WERI-Rb-1 (cell line): ENCODE data around the gene ZDHHC5.
"Not testable (repeated sequence)": the region's sequence is repeated elsewhere in the genome, so short reads cannot be mapped to it uniquely, and the experiment has no call there.

ENCODE experiments used
- DNase-seq: peaks from one replicate; pipeline ENCODE4 v3.0.0-alpha.2; 2020
- H3K27ac ChIP-seq: fragments of 250-450 bp; sonication (Bioruptor Pico); 2 replicates; pipeline ENCODE4 v1.5.1; 2020; ENCODE audit warnings: mild to moderate bottlenecking, moderate library complexity
- H3K27me3 ChIP-seq: fragments of 250-450 bp; sonication (Bioruptor Pico); 2 replicates; pipeline ENCODE4 v1.5.1; 2021; ENCODE audit warnings: mild to moderate bottlenecking, low read depth, moderate library complexity; ENCODE audit not compliant: insufficient read depth, severe bottlenecking
- H3K36me3 ChIP-seq: fragments of 250-450 bp; sonication (Bioruptor Pico); 2 replicates; pipeline ENCODE4 v1.5.1; 2020; ENCODE audit warnings: mild to moderate bottlenecking, moderate library complexity
- H3K4me3 ChIP-seq: 2 replicates; pipeline ENCODE4 v1.5.1; 2011; ENCODE audit warnings: low read depth, mild to moderate bottlenecking, control low read depth, low read length
- H3K9me3 ChIP-seq: fragments of 250-450 bp; sonication (Bioruptor Pico); 2 replicates; pipeline ENCODE4 v1.5.1; 2021; ENCODE audit warnings: mild to moderate bottlenecking, moderate library complexity; ENCODE audit not compliant: severe bottlenecking
- TF ChIP-seq, protein P1 (sequence below): IDR thresholded peaks from 2 replicates; pipeline ENCODE4 v1.5.1; 2011; ENCODE audit warnings: low read depth, mild to moderate bottlenecking, control low read depth, inconsistent platforms, low read length

The ZDHHC5 gene

DNA sequence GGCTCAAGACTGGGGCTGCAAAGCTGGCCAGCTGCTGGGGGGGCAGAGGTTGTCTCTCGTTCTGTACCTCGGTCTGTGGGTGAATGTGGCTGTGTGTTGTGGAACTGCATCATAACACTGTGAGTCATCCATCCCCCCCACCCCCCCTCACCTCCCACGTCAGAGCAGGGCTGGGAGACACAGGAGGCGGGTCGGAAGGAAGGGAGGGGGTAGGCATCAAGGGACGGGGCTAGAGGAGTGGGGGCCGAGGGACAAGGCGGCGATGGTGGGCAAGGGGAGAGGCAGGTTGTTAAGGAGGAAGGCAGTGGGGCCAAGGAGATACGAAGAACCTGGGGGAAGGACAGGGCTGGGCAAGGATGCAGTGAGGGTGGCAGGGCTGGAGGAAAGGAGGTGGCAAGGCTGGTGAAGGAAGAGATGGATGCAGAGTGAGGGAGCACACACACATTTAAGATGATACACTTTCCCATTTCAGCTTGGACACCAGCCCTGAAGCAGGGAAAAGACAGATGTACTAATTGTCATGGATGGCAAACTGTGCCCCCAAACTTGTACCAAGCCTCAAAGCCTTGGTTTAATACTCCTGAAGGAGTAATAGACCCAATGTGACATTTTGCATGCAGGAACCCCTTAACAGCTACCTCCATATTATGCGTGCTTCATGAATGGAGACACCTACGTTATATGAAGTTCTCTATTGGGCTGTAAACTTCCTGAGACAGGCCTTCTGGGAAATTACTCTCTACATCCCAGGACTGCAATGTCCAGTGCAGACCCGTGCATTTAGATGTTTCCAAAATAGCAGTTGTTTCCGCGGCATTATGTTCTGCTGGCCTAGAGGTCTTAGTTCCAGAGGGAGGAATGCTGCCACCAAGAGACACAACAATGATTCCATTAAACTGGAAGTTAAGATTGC, 17.8 kb upstream of the ZDHHC5 start, which contains the start of gene YPEL4:
TSS of gene YPEL4 (minus strand) at position 87 of the 913 bp plus-strand sequence. CDS start 2,805 bp downstream, outside the sequence.
- no peaks in the 10 kb centered on the region for H3K36me3 ChIP-seq
- H3K4me3 ChIP-seq: peak within 1 kb of the TSS; percentile 16
- TF ChIP-seq, protein P1, sequence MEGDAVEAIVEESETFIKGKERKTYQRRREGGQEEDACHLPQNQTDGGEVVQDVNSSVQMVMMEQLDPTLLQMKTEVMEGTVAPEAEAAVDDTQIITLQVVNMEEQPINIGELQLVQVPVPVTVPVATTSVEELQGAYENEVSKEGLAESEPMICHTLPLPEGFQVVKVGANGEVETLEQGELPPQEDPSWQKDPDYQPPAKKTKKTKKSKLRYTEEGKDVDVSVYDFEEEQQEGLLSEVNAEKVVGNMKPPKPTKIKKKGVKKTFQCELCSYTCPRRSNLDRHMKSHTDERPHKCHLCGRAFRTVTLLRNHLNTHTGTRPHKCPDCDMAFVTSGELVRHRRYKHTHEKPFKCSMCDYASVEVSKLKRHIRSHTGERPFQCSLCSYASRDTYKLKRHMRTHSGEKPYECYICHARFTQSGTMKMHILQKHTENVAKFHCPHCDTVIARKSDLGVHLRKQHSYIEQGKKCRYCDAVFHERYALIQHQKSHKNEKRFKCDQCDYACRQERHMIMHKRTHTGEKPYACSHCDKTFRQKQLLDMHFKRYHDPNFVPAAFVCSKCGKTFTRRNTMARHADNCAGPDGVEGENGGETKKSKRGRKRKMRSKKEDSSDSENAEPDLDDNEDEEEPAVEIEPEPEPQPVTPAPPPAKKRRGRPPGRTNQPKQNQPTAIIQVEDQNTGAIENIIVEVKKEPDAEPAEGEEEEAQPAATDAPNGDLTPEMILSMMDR: no peak
- no peak within 1 kb of the TSS for H3K27ac ChIP-seq
- H3K9me3 ChIP-seq: no peaks in the 10 kb centered on the region
- peaks cover 39% of the 10 kb centered on the region for H3K27me3 ChIP-seq
- no peak for DNase-seq

DNA sequence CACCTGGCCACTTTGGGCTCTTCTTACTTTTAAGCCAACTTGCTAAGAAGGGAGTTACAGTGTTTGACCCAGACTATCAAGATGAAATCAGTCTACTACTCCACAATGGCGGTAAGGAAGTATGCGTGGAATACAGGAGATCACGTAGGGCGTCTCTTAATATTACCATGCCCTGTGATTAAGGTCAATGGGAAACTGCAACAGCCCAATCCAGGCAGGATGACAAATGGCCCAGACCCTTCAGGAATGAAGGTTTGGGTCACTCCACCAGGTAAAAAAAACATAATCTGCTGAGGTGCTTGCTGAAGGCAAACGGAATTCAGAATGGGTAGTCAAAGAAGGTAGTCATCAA, 17.2 kb upstream of the ZDHHC5 start:
- TF ChIP-seq, protein P1: no peak
- Histone ChIP-seq H3K27ac (no peak overlapping the region), H3K4me3 (no peak overlapping the region), H3K27me3 (peaks cover 37% of the 10 kb centered on the region), H3K36me3 (no peaks in the 10 kb centered on the region), H3K9me3 (no peaks in the 10 kb centered on the region)
- no peak for DNase-seq

DNA sequence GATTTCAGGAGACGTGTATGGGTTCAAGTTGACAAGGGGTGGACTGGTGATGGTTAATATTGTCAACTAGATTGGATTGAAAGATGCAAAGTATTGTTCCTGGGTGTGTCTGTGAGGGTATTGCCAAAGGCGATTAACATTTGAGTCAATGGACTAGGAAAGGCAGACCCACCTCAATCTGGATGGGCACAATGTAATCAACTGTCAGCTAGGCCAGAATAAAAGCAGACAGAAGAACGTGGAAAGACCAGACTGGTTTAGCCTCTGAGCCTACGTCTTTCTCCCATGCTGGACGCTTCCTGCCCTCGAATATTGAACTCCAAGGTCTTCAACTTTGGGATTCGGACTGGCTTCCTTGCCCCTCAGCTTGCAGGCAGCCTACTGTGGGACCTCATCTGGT, 16.5 kb upstream of the ZDHHC5 start:
- TF ChIP-seq, protein P1: no peak
- H3K36me3 ChIP-seq: no peaks in the 10 kb centered on the region
- H3K27ac ChIP-seq: no peak overlapping the region
- no peak for DNase-seq
- no peaks in the 10 kb centered on the region for H3K9me3 ChIP-seq
- H3K27me3 ChIP-seq: peaks cover 37% of the 10 kb centered on the region
- H3K4me3 ChIP-seq: no peak overlapping the region

GRCh38 chr11:57652230-57652629, 15.7 kb upstream of the ZDHHC5 start:
- H3K4me3 ChIP-seq, H3K27ac ChIP-seq, DNase-seq, H3K9me3 ChIP-seq, H3K36me3 ChIP-seq: not testable (repeated sequence)
- H3K27me3 ChIP-seq: peaks cover 29% of the 10 kb centered on the region

- no peak overlapping the region for H3K4me3 ChIP-seq
- H3K27me3 ChIP-seq: peaks cover 25% of the 10 kb centered on the region
- TF ChIP-seq, protein P1: no peak
Measured at GRCh38 chr11:57652662-57653061, 15.3 kb upstream of the ZDHHC5 start.

GRCh38 chr11:57653163-57653562, 14.8 kb upstream of the ZDHHC5 start:
- TF ChIP-seq, protein P1: no peak
- Histone ChIP-seq H3K27ac (no peak overlapping the region), H3K4me3 (no peak overlapping the region), H3K9me3 (no peaks in the 10 kb centered on the region), H3K36me3 (no peaks in the 10 kb centered on the region), H3K27me3 (peaks cover 20% of the 10 kb centered on the region)
- no peak for DNase-seq

More at GRCh38 chr11:57652662-57653061, 15.3 kb upstream of the ZDHHC5 start:
- no peak for DNase-seq
- Histone ChIP-seq H3K9me3 (no peaks in the 10 kb centered on the region), H3K36me3 (no peaks in the 10 kb centered on the region), H3K27ac (no peak overlapping the region)
